PFSK-1 (cell line): ENCODE results near the gene HNF1B.

ENCODE experiments used
- FOXP2 ChIP-seq: optimal IDR thresholded peaks from 2 replicates; pipeline ENCODE3; 2011; ENCODE audit warnings: borderline replicate concordance, control low read depth, inconsistent platforms; ENCODE audit not compliant: insufficient read depth; ENCODE audit errors: extremely low read length, extremely low read depth
- POLR2AphosphoS5 ChIP-seq: IDR thresholded peaks from 2 replicates; pipeline ENCODE4 v1.6.1; 2012; ENCODE audit warnings: low read depth, mild to moderate bottlenecking, control low read depth, low read length, moderate library complexity
- REST ChIP-seq, 2 experiments: IDR thresholded peaks; 2 replicates each; pipeline versions ENCODE4 v1.6.1 to v1.8.0; 2011 to 2012; ENCODE audit warnings: low read depth in 2 of 2, low read length in 2 of 2, control low read depth in 1 of 2, inconsistent platforms in 1 of 2, mild to moderate bottlenecking in 1 of 2, moderate library complexity in 1 of 2; ENCODE audit not compliant: insufficient read depth in 1 of 2
- SIN3A ChIP-seq: IDR thresholded peaks from 2 replicates; pipeline ENCODE4 v1.6.1; 2012; ENCODE audit warnings: mild to moderate bottlenecking, low read length, moderate library complexity, borderline replicate concordance; ENCODE audit not compliant: insufficient read depth
- TAF1 ChIP-seq: IDR thresholded peaks from 2 replicates; pipeline ENCODE4 v1.6.1; 2012; ENCODE audit warnings: low read length, control low read depth, borderline replicate concordance; ENCODE audit not compliant: insufficient read depth

HNF1B gene

DNA sequence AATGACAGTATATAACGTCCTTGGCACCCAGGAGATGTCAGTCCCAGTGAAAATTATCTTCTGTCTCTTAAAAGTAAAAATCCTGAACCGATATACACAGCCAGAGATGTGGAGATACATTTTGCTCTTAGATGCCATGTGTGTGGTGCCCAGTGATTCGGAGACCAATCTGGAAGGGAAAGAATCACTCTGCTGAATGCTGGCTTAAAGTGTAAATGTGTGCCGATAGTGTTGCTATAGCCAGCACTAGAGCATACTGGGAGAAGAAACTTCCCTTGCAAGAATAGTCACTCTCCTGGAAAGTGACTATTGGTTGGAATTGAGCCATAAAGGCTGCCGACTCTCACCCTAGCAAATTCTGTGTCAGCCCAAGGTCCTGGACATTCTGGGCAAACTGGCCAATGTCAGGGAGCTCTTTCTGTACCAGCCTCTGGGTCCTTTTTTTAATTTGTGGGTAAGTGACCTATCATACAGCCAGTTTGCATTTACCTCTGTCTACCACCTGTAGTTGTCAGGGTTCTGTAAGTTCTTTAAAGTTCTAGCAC is 44.2 kb upstream of the HNF1B start:
- TF ChIP-seq TAF1 (no peak), POLR2AphosphoS5 (no peak), REST (IDR thresholded peaks at IDR 0.05; ENCODE audit: insufficient read depth in 1 of 2, low read depth in 2 of 2, low read length in 2 of 2) (no peak), FOXP2 (no peak), SIN3A (no peak)

DNA sequence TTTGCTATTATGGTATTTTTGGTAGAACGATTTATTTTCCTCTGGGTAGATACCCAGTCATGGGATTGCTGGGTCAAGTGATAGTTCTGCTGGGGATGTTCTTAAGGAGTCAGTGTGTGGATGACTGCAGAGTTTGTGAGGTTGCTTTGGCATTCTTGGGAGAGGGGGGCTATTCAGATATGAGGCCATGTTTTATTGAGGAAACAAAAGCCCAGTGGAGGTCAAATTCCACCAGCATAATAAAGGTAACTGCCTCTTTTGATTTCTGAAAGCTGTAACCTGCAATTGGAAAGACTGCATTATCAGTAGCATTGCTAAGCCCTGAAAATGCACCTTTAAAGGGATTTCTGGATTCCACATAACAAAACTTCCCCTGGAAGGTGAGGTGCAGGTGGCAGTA is 43.7 kb upstream of the HNF1B start:
- TF ChIP-seq POLR2AphosphoS5: no peak

DNA sequence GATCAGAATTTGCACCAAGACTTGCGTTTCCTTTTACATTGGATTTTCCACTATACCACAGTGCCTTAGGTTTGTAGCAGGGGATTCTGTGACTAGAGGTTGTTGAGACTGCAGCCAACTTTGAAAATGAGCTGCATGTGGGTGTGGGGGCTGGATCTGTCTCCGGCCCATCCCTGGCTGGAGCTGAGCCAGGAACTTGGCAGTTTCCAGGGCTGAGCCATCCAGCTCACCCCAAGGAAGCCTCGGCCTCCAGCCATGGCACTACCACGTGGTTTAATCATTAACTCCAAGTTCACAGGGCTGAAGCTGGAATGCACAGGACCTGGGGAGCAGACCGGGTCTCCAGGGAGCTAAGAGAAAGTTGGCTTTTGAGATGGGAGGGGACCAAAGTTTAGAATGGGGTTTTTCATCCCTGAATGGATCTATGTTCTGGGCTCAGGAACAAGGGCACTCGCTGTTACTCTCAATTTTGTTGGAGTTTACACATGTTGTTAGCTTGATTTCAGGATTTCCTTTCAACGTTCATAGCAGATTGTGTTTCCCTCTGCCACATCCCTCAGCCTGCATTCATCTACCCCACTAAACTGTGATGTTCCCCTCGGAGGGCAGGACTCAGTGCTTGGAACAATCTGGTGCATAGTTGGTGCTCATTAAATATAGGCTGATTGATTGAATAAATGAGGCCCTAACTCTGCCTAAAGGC is 42.3 kb upstream of the HNF1B start:
- TF ChIP-seq SIN3A (no peak), TAF1 (no peak), REST (IDR thresholded peaks at IDR 0.05; ENCODE audit: insufficient read depth in 1 of 2, low read depth in 2 of 2, low read length in 2 of 2) (no peak), POLR2AphosphoS5 (no peak), FOXP2 (no peak)

DNA sequence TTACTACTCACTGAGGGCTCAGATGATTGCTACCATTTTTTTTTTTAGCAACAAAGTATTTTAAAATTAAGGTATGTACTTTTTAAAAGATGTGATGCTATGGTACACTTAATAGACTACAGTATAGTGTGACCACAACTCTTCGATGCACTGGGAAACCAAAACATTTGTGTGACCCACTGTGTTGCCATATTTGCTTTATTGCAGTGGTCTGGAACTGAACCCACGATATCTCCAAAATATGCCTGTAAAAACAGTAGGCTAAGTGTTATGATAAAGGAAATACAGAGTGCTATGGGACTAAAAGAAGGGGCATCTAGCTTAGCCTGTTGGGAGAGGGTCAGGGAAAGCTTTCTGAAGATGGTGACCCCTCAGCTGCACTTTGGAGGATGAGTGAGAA is 41.6 kb upstream of the HNF1B start:
- TF ChIP-seq REST (IDR thresholded peaks at IDR 0.05; ENCODE audit: insufficient read depth in 1 of 2, low read depth in 2 of 2, low read length in 2 of 2) (no peak), FOXP2 (no peak), POLR2AphosphoS5 (no peak), TAF1 (no peak)

DNA sequence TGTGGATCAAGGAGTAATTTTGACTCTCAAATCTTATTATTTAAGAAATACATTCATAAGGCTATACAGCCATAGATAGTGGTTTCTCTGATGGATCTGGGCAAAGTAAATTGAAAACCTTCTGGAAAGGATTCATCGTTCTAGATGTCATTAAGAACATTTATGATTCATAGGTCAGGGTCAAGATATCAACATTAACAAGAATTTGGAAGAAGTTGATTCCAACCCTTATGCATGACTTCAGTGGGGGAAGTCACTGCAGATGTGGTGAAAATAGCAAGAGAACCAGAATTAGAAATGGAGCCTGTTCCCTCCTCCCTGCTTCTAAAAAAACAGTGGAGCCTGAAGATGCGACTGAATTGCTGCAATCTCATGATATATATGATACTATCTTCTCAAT is 36.6 kb upstream of the HNF1B start:
- no peak for TF ChIP-seq FOXP2
- TF ChIP-seq SIN3A: no peak

DNA sequence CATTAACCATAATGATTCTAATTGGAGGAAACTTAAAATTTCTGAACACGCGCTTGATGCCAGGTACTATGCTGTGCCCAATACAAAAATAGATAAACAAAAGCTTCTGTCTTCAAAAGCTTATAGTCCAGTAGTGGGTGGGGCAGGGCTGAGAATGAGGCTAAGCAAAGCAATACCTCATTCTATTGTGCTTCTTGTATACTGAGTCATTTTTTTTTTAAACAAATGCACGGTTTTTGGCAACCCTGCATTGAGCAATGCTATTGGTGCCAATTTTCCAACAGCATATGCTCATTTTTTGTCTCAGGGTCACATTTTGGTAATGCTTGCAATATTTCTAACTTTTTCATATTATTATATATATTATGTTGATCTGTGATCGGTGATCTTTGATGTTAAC is 34.7 kb upstream of the HNF1B start:
- TF ChIP-seq SIN3A: no peak
- TF ChIP-seq TAF1: no peak
- TF ChIP-seq REST (IDR thresholded peaks at IDR 0.05; ENCODE audit: insufficient read depth in 1 of 2, low read depth in 2 of 2, low read length in 2 of 2): no peak
- no peak for TF ChIP-seq POLR2AphosphoS5
- no peak for TF ChIP-seq FOXP2
